GM12875 (cell line): ENCODE results near the gene JAKMIP2.

Experiments used
- H3K4me3 ChIP-seq: one replicate; pipeline ENCODE4 v1.5.1; 2011; ENCODE audit warnings: low read depth, low read length, control low read depth
- CTCF ChIP-seq: IDR thresholded peaks from 2 replicates; pipeline ENCODE4 v1.5.1; 2011; ENCODE audit warnings: low read depth, mild to moderate bottlenecking, control low read depth, inconsistent platforms, low read length, moderate library complexity, borderline replicate concordance; ENCODE audit not compliant: insufficient read depth

JAKMIP2 gene

GRCh38 chr5:147694772-147695171 is 87.8 kb downstream of the JAKMIP2 start:
- TF ChIP-seq CTCF = no peak

GRCh38 chr5:147693233-147693632 is 89.3 kb downstream of the JAKMIP2 start:
- no peak overlapping the region for H3K4me3 ChIP-seq
- no peak for TF ChIP-seq CTCF

More at GRCh38 chr5:147694772-147695171, 87.8 kb downstream of the JAKMIP2 start:
- no peak overlapping the region for H3K4me3 ChIP-seq

- TF ChIP-seq CTCF = no peak
- H3K4me3 ChIP-seq = no peak overlapping the region
Observed at GRCh38 chr5:147691130-147691529, 91.4 kb downstream of the JAKMIP2 start.

GRCh38 chr5:147690595-147690994 is 91.9 kb downstream of the JAKMIP2 start:
- H3K4me3 ChIP-seq = no peak overlapping the region
- TF ChIP-seq CTCF = 0 out of 2 replicates have a peak, but pooled peaks have one; percentile 9

GRCh38 chr5:147689426-147689825 is 93.1 kb downstream of the JAKMIP2 start:
- TF ChIP-seq CTCF = no peak
- H3K4me3 ChIP-seq = no peak overlapping the region

- no peak for TF ChIP-seq CTCF
Observed at GRCh38 chr5:147688656-147689356, 93.7 kb downstream of the JAKMIP2 start.

GRCh38 chr5:147687118-147687517 is 95.4 kb downstream of the JAKMIP2 start:
- no peak for TF ChIP-seq CTCF
- no peak overlapping the region for H3K4me3 ChIP-seq

More at GRCh38 chr5:147688656-147689356, 93.7 kb downstream of the JAKMIP2 start:
- H3K4me3 ChIP-seq = no peak overlapping the region
